ENCODE measurements around the gene SETD7. TPM values are rescaled to one million over a fixed set of nuclear protein-coding genes. Genes with fewer than 3 reads are reported as not detected.

The SETD7 gene
- total and polyA plus RNA-seq, 2 experiments from 2014 or later = 1.1 to 4.2 TPM

Other genes starting within 250 kb of the SETD7 start
- 17.5 and 19.1 TPM in 2 replicates for gene RAB33B, start 102.1 kb downstream of the SETD7 start, total RNA-seq (2014; rRNA removed; shearing (Covaris generic))
- gene RAB33B, start 102.1 kb downstream of the SETD7 start, polyA plus RNA-seq (2016; fragmentation: Nextera tagmentation; extraction: Ambion mirVana) = 9.9 TPM in 2 replicates
- gene MGST2, start 109.6 kb upstream of the SETD7 start, total RNA-seq (2014; rRNA removed; shearing (Covaris generic)) = 4.6 and 8.3 TPM in 2 replicates
- 19.1 and 19.5 TPM in 2 replicates for gene MGST2, start 109.6 kb upstream of the SETD7 start, polyA plus RNA-seq (2016; fragmentation: Nextera tagmentation; extraction: Ambion mirVana)